SK-N-SH (cell line): ENCODE results near the gene SFSWAP. TPM values are rescaled to one million over a fixed set of nuclear protein-coding genes. Genes with fewer than 3 reads are reported as not detected.

Experiments used
- CTCF ChIA-PET: fragments of 300-600, 350-600 bp; formaldehyde crosslinking; extraction: SDS; loops from one replicate; lab custom pipeline; 2021; lab: Yijun Ruan, JAX
- POLR2A ChIA-PET: fragments of 350-600 bp; sonication (Branson Sonifier 250); formaldehyde crosslinking; extraction: SDS; loops from one replicate; lab custom pipeline; 2020; ENCODE audit warnings: antibody characterized with exemption, inconsistent platforms; lab: Yijun Ruan, JAX
- DNase-seq: peaks from one replicate; pipeline ENCODE4 v3.0.0; 2012
- H2AFZ ChIP-seq: fragments of 200-600 bp; sonication (generic); 2 replicates; pipeline ENCODE4 v1.8.1; 2016; ENCODE audit warnings: antibody characterized with exemption, mild to moderate bottlenecking, low read depth
- H3F3A ChIP-seq: fragments of 200-600 bp; sonication (generic); replicated peaks from 2 replicates; pipeline ENCODE3; 2016; ENCODE audit warnings: antibody characterized with exemption, mild to moderate bottlenecking; ENCODE audit not compliant: insufficient read depth
- H3K27ac ChIP-seq, 2 experiments: fragments of 200-500 bp in 1 of 2; fragments of 200-600 bp in 1 of 2; sonication (Bioruptor generic) in 1 of 2; sonication (generic), shearing (Covaris generic) in 1 of 2; 2 replicates each; pipeline versions ENCODE4 v1.5.1 to v1.6.1; 2014 to 2016; ENCODE audit warnings: low read depth in 2 of 2, inconsistent platforms in 1 of 2, low read length in 1 of 2, mild to moderate bottlenecking in 1 of 2, mixed read lengths in 1 of 2
- H3K27me3 ChIP-seq: fragments of 200-600 bp; sonication (generic), shearing (Covaris generic); 2 replicates; pipeline ENCODE4 v1.6.1; 2016; ENCODE audit warnings: mixed run types; ENCODE audit not compliant: insufficient read depth
- H3K36me3 ChIP-seq, 2 experiments: fragments of 200-500 bp in 1 of 2; fragments of 200-600 bp in 1 of 2; sonication (Bioruptor generic) in 1 of 2; sonication (generic) in 1 of 2; replicated peaks in 1 of 2; 2 replicates each; pipeline versions ENCODE3 to v1.5.1; 2014 to 2016; ENCODE audit warnings: low read length in 1 of 2, mild to moderate bottlenecking in 1 of 2; ENCODE audit not compliant: insufficient read depth in 2 of 2, control insufficient read depth in 1 of 2
- H3K4me1 ChIP-seq, 2 experiments: fragments of 200-500 bp in 1 of 2; fragments of 200-600 bp in 1 of 2; sonication (Bioruptor generic) in 1 of 2; sonication (generic), shearing (Covaris generic) in 1 of 2; 2 replicates each; pipeline versions ENCODE4 v1.5.1 to v1.6.1; 2014 to 2016; ENCODE audit warnings: low read depth in 1 of 2, low read length in 1 of 2, mixed run types in 1 of 2; ENCODE audit not compliant: insufficient read depth in 2 of 2, control insufficient read depth in 1 of 2
- H3K4me2 ChIP-seq: fragments of 200-600 bp; sonication (generic), shearing (Covaris generic); 2 replicates; pipeline ENCODE4 v1.6.1; 2017; ENCODE audit warnings: mixed run types
- H3K4me3 ChIP-seq, 2 experiments: fragments of 200-500 bp in 1 of 2; fragments of 200-600 bp in 1 of 2; sonication (Bioruptor generic) in 1 of 2; sonication (generic), shearing (Covaris generic) in 1 of 2; 2 replicates each; pipeline versions ENCODE4 v1.5.1 to v1.8.1; 2014 to 2016; ENCODE audit warnings: low read depth in 2 of 2, inconsistent platforms in 1 of 2, low read length in 1 of 2, mild to moderate bottlenecking in 1 of 2, mixed read lengths in 1 of 2, moderate library complexity in 1 of 2
- H3K79me2 ChIP-seq: fragments of 200-600 bp; sonication (generic); 2 replicates; pipeline ENCODE4 v1.8.1; 2017; ENCODE audit warnings: mild to moderate bottlenecking; ENCODE audit not compliant: insufficient read depth
- H3K9ac ChIP-seq: fragments of 200-600 bp; sonication (generic); 2 replicates; pipeline ENCODE4 v1.6.1; 2017; ENCODE audit warnings: mixed run types
- H3K9me2 ChIP-seq: fragments of 200-600 bp; sonication (generic); 2 replicates; pipeline ENCODE4 v1.6.1; 2017; ENCODE audit warnings: mixed run types
- H3K9me3 ChIP-seq: fragments of 200-600 bp; sonication (generic); 2 replicates; pipeline ENCODE4 v1.6.1; 2017; ENCODE audit warnings: mixed run types, mild to moderate bottlenecking, moderate library complexity
- H4K20me1 ChIP-seq: fragments of 200-600 bp; sonication (generic); 2 replicates; pipeline ENCODE4 v1.6.1; 2017; ENCODE audit warnings: mild to moderate bottlenecking, mixed run types; ENCODE audit not compliant: insufficient read depth
- CHD2 ChIP-seq: fragments of 150-350 bp; IDR thresholded peaks from 2 replicates; pipeline ENCODE4 v1.6.1; 2018; ENCODE audit warnings: low read length; ENCODE audit not compliant: partially characterized antibody
- ELF1 ChIP-seq: IDR thresholded peaks from 2 replicates; pipeline ENCODE4 v1.4.0; 2012
- EZH2phosphoT487 ChIP-seq: fragments of 200-600 bp; sonication (generic); IDR thresholded peaks from 2 replicates; pipeline ENCODE4 v1.6.1; 2017; ENCODE audit warnings: low read depth, mixed run types, mild to moderate bottlenecking, antibody characterized with exemption, moderate library complexity, borderline replicate concordance
- GATA2 ChIP-seq: sonication (generic); formaldehyde crosslinking; IDR thresholded peaks from 2 replicates; pipeline ENCODE4 v1.5.0; 2020; ENCODE audit warnings: mild to moderate bottlenecking, missing genetic modification reagents
- JUND ChIP-seq: IDR thresholded peaks from 2 replicates; pipeline ENCODE4 v1.4.0; 2012
- MEF2A ChIP-seq: IDR thresholded peaks from 2 replicates; pipeline ENCODE4 v1.4.0; 2012; ENCODE audit warnings: low read depth, borderline replicate concordance
- MXI1 ChIP-seq: IDR thresholded peaks from 2 replicates; pipeline ENCODE4 v1.6.1; 2012; ENCODE audit warnings: mild to moderate bottlenecking, low read depth, low read length, improper control_type of control experiment
- NFIC ChIP-seq: IDR thresholded peaks from 2 replicates; pipeline ENCODE4 v1.4.0; 2012; ENCODE audit warnings: borderline replicate concordance
- RAD21 ChIP-seq: IDR thresholded peaks from 2 replicates; pipeline ENCODE4 v1.6.1; 2012; ENCODE audit warnings: mild to moderate bottlenecking, low read length
- RCOR1 ChIP-seq: fragments of 150-350 bp; IDR thresholded peaks from 2 replicates; pipeline ENCODE4 v1.6.1; 2017; ENCODE audit warnings: antibody characterized with exemption, low read length
- WGBS: methylation state at CpG from one replicate; pipeline ENCODE4 v1.1.6; 2017; ENCODE audit warnings: low lambda C conversion rate; 5-methylcytosine and 5-hydroxymethylcytosine counted together
- polyA plus RNA-seq, 3 experiments: library from polyadenylated mRNA; depleted of rRNA; stranded (reverse); fragments of >200 nt; gene quantifications; 2 replicates each; pipeline ENCODE4 v1.2.3, GENCODE V29; 2012
- TF ChIP-seq, protein P1 (sequence below): fragments of 150-350 bp; IDR thresholded peaks from 2 replicates; pipeline ENCODE4 v1.6.1; 2016; ENCODE audit warnings: mild to moderate bottlenecking, low read depth, low read length
- TF ChIP-seq, protein P2 (sequence below): fragments of 200-600 bp; sonication (generic); IDR thresholded peaks from 2 replicates; pipeline ENCODE4 v1.6.1; 2017; ENCODE audit warnings: antibody characterized with exemption, mild to moderate bottlenecking, moderate library complexity
- TF ChIP-seq, protein P3 (sequence below): IDR thresholded peaks from 2 replicates; pipeline ENCODE4 v1.6.1; 2012; ENCODE audit warnings: mild to moderate bottlenecking, low read depth, low read length, moderate library complexity
- TF ChIP-seq, protein P4 (sequence below): IDR thresholded peaks from 2 replicates; pipeline ENCODE4 v1.4.0; 2012; ENCODE audit warnings: low read depth, borderline replicate concordance
- TF ChIP-seq, protein P5 (sequence below): IDR thresholded peaks from 2 replicates; pipeline ENCODE4 v1.4.0; 2012; ENCODE audit warnings: low read depth, borderline replicate concordance

SFSWAP gene
- polyA plus RNA-seq, 1 of the 3 experiments (the other 2 are of a cell fraction), result 27.9 TPM

DNA sequence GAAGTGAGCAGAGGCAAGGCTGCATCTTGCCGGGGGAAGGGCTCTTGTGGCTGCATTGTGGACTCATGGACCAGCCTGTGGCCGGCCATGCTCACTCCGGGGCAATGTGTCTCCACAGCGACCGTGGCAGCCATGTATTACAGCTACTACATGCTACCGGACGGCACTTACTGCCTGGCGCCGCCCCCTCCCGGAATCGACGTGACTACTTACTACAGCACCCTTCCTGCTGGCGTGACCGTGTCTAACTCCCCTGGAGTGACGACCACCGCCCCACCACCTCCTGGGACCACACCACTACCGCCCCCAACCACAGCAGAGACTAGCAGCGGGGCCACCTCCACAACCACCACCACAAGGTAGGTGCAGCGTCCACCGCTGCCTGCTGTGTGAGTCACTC is 42.1 kb downstream of the SFSWAP start:
- H3K36me3 ChIP-seq, result peaks cover 44 to 84% of the 10 kb centered on the region in 2 experiments
- DNase-seq, result no peak
- no peaks in the 10 kb centered on the region for H4K20me1 ChIP-seq
- CTCF ChIA-PET, result interaction anchor here (3.1 kb wide), 1 partner anchor 12 kb away, joined by 14 read pairs; no protein-coding TSS in a partner anchor
- H3K4me1 ChIP-seq, result peaks cover 0 to 13% of the 10 kb centered on the region in 2 experiments; a peak in 2 of 4 replicates
- H3K4me3 ChIP-seq, result no peak overlapping the region
- WGBS, result 96% methylated on average over 18 of the region's 20 CpGs
- no peak overlapping the region for H3K4me2 ChIP-seq
- no peak overlapping the region for H3K27ac ChIP-seq
- POLR2A ChIA-PET, result no interaction called here
- TF ChIP-seq, protein P1, sequence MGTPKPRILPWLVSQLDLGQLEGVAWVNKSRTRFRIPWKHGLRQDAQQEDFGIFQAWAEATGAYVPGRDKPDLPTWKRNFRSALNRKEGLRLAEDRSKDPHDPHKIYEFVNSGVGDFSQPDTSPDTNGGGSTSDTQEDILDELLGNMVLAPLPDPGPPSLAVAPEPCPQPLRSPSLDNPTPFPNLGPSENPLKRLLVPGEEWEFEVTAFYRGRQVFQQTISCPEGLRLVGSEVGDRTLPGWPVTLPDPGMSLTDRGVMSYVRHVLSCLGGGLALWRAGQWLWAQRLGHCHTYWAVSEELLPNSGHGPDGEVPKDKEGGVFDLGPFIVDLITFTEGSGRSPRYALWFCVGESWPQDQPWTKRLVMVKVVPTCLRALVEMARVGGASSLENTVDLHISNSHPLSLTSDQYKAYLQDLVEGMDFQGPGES, result no peak
- TF ChIP-seq RCOR1, result no peak
- no peak for TF ChIP-seq RAD21
- TF ChIP-seq EZH2phosphoT487, result no peak
- TF ChIP-seq MEF2A, result no peak
- TF ChIP-seq ELF1, result no peak
- TF ChIP-seq, protein P2, sequence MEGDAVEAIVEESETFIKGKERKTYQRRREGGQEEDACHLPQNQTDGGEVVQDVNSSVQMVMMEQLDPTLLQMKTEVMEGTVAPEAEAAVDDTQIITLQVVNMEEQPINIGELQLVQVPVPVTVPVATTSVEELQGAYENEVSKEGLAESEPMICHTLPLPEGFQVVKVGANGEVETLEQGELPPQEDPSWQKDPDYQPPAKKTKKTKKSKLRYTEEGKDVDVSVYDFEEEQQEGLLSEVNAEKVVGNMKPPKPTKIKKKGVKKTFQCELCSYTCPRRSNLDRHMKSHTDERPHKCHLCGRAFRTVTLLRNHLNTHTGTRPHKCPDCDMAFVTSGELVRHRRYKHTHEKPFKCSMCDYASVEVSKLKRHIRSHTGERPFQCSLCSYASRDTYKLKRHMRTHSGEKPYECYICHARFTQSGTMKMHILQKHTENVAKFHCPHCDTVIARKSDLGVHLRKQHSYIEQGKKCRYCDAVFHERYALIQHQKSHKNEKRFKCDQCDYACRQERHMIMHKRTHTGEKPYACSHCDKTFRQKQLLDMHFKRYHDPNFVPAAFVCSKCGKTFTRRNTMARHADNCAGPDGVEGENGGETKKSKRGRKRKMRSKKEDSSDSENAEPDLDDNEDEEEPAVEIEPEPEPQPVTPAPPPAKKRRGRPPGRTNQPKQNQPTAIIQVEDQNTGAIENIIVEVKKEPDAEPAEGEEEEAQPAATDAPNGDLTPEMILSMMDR, result no peak
- TF ChIP-seq CHD2, result no peak
- TF ChIP-seq NFIC, result no peak
- TF ChIP-seq, protein P3, sequence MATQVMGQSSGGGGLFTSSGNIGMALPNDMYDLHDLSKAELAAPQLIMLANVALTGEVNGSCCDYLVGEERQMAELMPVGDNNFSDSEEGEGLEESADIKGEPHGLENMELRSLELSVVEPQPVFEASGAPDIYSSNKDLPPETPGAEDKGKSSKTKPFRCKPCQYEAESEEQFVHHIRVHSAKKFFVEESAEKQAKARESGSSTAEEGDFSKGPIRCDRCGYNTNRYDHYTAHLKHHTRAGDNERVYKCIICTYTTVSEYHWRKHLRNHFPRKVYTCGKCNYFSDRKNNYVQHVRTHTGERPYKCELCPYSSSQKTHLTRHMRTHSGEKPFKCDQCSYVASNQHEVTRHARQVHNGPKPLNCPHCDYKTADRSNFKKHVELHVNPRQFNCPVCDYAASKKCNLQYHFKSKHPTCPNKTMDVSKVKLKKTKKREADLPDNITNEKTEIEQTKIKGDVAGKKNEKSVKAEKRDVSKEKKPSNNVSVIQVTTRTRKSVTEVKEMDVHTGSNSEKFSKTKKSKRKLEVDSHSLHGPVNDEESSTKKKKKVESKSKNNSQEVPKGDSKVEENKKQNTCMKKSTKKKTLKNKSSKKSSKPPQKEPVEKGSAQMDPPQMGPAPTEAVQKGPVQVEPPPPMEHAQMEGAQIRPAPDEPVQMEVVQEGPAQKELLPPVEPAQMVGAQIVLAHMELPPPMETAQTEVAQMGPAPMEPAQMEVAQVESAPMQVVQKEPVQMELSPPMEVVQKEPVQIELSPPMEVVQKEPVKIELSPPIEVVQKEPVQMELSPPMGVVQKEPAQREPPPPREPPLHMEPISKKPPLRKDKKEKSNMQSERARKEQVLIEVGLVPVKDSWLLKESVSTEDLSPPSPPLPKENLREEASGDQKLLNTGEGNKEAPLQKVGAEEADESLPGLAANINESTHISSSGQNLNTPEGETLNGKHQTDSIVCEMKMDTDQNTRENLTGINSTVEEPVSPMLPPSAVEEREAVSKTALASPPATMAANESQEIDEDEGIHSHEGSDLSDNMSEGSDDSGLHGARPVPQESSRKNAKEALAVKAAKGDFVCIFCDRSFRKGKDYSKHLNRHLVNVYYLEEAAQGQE, result no peak
- TF ChIP-seq, protein P4, sequence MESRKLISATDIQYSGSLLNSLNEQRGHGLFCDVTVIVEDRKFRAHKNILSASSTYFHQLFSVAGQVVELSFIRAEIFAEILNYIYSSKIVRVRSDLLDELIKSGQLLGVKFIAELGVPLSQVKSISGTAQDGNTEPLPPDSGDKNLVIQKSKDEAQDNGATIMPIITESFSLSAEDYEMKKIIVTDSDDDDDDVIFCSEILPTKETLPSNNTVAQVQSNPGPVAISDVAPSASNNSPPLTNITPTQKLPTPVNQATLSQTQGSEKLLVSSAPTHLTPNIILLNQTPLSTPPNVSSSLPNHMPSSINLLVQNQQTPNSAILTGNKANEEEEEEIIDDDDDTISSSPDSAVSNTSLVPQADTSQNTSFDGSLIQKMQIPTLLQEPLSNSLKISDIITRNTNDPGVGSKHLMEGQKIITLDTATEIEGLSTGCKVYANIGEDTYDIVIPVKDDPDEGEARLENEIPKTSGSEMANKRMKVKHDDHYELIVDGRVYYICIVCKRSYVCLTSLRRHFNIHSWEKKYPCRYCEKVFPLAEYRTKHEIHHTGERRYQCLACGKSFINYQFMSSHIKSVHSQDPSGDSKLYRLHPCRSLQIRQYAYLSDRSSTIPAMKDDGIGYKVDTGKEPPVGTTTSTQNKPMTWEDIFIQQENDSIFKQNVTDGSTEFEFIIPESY, result no peak
- TF ChIP-seq MXI1, result no peak
- TF ChIP-seq JUND, result no peak
- no peak for TF ChIP-seq GATA2 (CRISPR knock-in tag)
- TF ChIP-seq, protein P5, sequence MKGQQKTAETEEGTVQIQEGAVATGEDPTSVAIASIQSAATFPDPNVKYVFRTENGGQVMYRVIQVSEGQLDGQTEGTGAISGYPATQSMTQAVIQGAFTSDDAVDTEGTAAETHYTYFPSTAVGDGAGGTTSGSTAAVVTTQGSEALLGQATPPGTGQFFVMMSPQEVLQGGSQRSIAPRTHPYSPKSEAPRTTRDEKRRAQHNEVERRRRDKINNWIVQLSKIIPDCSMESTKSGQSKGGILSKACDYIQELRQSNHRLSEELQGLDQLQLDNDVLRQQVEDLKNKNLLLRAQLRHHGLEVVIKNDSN, result no peak
- no peaks in the 10 kb centered on the region for H3K9me3 ChIP-seq
- no peaks in the 10 kb centered on the region for H3K27me3 ChIP-seq
- no peaks in the 10 kb centered on the region for H3F3A ChIP-seq
- H3K9me2 ChIP-seq, result no peaks in the 10 kb centered on the region
- H3K9ac ChIP-seq, result no peak overlapping the region
- peaks cover 11% of the 10 kb centered on the region; the same call in 1 of the 2 replicates for H3K79me2 ChIP-seq
- H2AFZ ChIP-seq, result no peak overlapping the region
